Measurements from ENCODE around the gene GNB1L.
"Not testable (repeated sequence)": the region's sequence is repeated elsewhere in the genome, so short reads cannot be mapped to it uniquely, and the experiment has no call there.

Gene GNB1L

GRCh38 chr22:19842393-19843106, 12.1 kb downstream of the GNB1L start:
- DNase-seq: no peak

GRCh38 chr22:19841641-19842392, 12.9 kb downstream of the GNB1L start:
- no peak for DNase-seq

GRCh38 chr22:19840955-19841640, 13.6 kb downstream of the GNB1L start:
- no peak for DNase-seq

- no peak for DNase-seq
Measured at GRCh38 chr22:19840059-19840458, 14.6 kb downstream of the GNB1L start.

- no peak for DNase-seq
Measured at GRCh38 chr22:19837915-19838314, 16.8 kb downstream of the GNB1L start.

- no peak for DNase-seq
Measured at GRCh38 chr22:19836512-19836911, 18.2 kb downstream of the GNB1L start.

- DNase-seq: no peak
Measured at GRCh38 chr22:19834599-19834998, 20.1 kb downstream of the GNB1L start.

GRCh38 chr22:19833327-19833726, 21.3 kb downstream of the GNB1L start:
- DNase-seq: not testable (repeated sequence)

GRCh38 chr22:19832476-19833108, 22.1 kb downstream of the GNB1L start:
- no peak for DNase-seq

GRCh38 chr22:19831979-19832378, 22.7 kb downstream of the GNB1L start:
- DNase-seq: not testable (repeated sequence)

GRCh38 chr22:19831016-19831415, 23.7 kb downstream of the GNB1L start:
- DNase-seq: no peak

- no peak for DNase-seq
Measured at GRCh38 chr22:19828035-19828401, 26.7 kb downstream of the GNB1L start.

- no peak for DNase-seq
Measured at GRCh38 chr22:19827341-19828034, 27.2 kb downstream of the GNB1L start.

- DNase-seq: no peak
Measured at GRCh38 chr22:19826619-19826950, 28.1 kb downstream of the GNB1L start.

- DNase-seq: no peak
Measured at GRCh38 chr22:19825904-19826618, 28.6 kb downstream of the GNB1L start.

GRCh38 chr22:19824926-19825339, 29.7 kb downstream of the GNB1L start:
- no peak for DNase-seq

- no peak for DNase-seq
Measured at GRCh38 chr22:19824212-19824925, 30.3 kb downstream of the GNB1L start.

GRCh38 chr22:19823902-19824211, 30.8 kb downstream of the GNB1L start:
- DNase-seq: no peak

- DNase-seq: no peak
Measured at GRCh38 chr22:19823191-19823901, 31.3 kb downstream of the GNB1L start.

- no peak for DNase-seq
Measured at GRCh38 chr22:19822301-19823117, 32.2 kb downstream of the GNB1L start.
